Rectal smooth muscle tissue (tissue), 1 donor: ENCODE results near the gene PCBP4.
A peak's percentile ranks its signal among the peaks of the same experiment; 100 is the strongest.

Source experiments
- H3K27ac ChIP-seq: one replicate; pipeline ENCODE4 v1.7.0; 2013; ENCODE audit warnings: low read depth, low read length, inconsistent platforms
- H3K27me3 ChIP-seq: one replicate; pipeline ENCODE4 v1.7.0; 2013; ENCODE audit warnings: low read length; ENCODE audit not compliant: control insufficient read depth, insufficient read depth
- H3K36me3 ChIP-seq: one replicate; pipeline ENCODE4 v1.7.0; 2013; ENCODE audit warnings: low read length; ENCODE audit not compliant: control insufficient read depth, insufficient read depth
- H3K4me1 ChIP-seq: one replicate; pipeline ENCODE4 v1.7.0; 2013; ENCODE audit warnings: low read length; ENCODE audit not compliant: control insufficient read depth, insufficient read depth
- H3K4me3 ChIP-seq: one replicate; pipeline ENCODE4 v1.7.0; 2013; ENCODE audit warnings: low read length
- H3K9ac ChIP-seq: one replicate; pipeline ENCODE4 v1.7.0; 2013; ENCODE audit warnings: low read length

Gene PCBP4

DNA sequence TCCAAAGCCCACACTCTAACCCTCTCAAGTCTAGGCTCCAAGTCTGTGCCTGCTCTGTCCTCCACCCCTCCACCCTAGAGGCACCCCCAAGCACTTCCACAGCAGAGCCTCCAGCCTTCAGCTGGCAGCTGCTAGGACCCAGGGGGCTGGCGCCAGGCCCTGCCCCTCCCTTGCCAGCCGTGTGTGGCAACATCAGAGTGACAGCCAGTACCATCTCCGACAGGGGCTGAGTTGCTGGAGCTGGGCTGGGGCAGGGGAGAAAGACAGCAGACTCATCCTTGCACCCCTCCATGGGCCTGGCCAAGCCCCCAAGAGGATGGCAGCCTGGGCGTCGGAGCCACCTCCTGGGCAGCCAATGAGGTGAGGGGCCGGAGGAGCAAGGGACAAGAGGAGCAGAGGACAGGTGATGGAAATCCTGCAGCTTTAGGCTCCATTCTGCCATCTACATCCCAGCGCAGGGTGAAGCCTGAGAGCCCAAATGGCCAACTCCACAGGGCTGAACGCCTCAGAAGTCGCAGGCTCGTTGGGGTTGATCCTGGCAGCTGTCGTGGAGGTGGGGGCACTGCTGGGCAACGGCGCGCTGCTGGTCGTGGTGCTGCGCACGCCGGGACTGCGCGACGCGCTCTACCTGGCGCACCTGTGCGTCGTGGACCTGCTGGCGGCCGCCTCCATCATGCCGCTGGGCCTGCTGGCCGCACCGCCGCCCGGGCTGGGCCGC lies 11.9 kb downstream of the PCBP4 start, which contains the start of gene GPR62:
Gene GPR62, plus strand, starts transcription at position 207 of the 718 bp plus-strand sequence. Its CDS starts 272 bp downstream, at position 479.
- H3K4me1 ChIP-seq: no peaks in the 10 kb centered on the region
- H3K4me3 ChIP-seq: peak within 1 kb of the TSS; percentile 59
- peak within 1 kb of the TSS; percentile 35 for H3K27ac ChIP-seq
- H3K9ac ChIP-seq: no peak within 1 kb of the TSS
- no peaks in the 10 kb centered on the region for H3K36me3 ChIP-seq
- H3K27me3 ChIP-seq: peaks cover 2% of the 10 kb centered on the region

DNA sequence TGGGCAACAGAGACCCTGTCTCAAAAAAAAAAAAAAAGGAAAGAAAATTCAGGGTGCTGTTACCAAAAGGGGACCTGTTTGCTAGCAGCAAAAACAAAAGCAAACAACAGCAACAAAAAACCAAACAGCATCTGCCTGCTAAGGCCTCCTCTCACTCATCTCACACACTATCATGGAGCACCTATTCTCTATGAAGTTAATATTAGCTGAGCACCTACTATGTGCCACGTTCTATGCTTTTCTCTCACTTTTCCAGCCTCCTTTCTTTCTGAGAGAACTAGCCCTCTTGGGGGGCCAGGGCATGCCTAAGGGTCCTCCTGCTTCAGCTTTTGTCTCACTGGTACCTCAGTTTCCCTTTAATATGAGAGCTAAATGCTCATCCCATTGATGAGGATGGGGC lies 12.5 kb downstream of the PCBP4 start:
- H3K9ac ChIP-seq: no peak overlapping the region

DNA sequence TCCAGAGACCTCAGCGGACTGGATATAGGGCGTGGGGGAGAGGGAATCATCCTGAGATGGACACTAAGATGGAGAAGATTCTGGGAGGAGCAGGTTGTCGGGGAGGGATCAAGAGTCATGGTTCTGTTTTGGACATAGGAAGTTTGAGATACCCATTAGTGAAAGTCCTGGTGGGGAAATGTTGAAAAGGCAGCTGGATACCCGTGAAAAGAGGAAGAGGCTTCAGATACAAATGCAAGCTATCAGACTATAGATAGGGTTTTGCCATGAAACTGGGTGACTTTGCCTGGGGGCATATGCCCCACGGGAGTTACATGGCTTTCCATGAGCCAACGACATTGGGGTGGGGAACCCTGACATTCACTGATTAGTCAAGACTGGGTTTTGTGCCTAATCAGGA lies 13.1 kb downstream of the PCBP4 start:
- H3K4me1 ChIP-seq: no peaks in the 10 kb centered on the region
- H3K36me3 ChIP-seq: no peaks in the 10 kb centered on the region
- H3K4me3 ChIP-seq: no peak overlapping the region
- H3K27me3 ChIP-seq: peaks cover 2% of the 10 kb centered on the region
- H3K9ac ChIP-seq: no peak overlapping the region
- no peak overlapping the region for H3K27ac ChIP-seq

More for the DNA sequence above, 12.5 kb downstream of the PCBP4 start:
- Histone ChIP-seq H3K4me1 (no peaks in the 10 kb centered on the region), H3K36me3 (no peaks in the 10 kb centered on the region), H3K27me3 (peaks cover 2% of the 10 kb centered on the region), H3K27ac (no peak overlapping the region), H3K4me3 (no peak overlapping the region)

DNA sequence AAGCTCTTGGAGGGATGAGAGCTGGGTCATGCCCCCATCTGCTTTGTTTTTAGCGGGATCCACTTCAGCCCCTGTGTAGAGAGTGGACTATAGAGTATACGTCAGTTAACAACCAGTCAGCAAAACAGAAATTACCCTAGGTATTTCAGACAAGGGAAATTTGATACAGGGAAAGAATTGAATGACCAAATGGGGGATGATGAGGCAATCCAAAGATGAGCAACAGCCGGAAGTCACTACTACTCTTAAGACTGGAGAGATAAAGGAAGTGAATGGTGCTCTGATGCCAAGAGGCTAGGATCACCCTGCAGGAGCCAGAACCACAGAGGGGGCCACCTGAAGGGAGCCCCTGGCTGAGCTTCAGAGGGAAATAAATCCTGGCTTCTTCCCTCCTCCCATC lies 13.8 kb downstream of the PCBP4 start:
- H3K4me1 ChIP-seq: no peaks in the 10 kb centered on the region
- H3K36me3 ChIP-seq: no peaks in the 10 kb centered on the region
- H3K4me3 ChIP-seq: no peak overlapping the region
- H3K9ac ChIP-seq: no peak overlapping the region
- peaks cover 2% of the 10 kb centered on the region for H3K27me3 ChIP-seq
- H3K27ac ChIP-seq: no peak overlapping the region

DNA sequence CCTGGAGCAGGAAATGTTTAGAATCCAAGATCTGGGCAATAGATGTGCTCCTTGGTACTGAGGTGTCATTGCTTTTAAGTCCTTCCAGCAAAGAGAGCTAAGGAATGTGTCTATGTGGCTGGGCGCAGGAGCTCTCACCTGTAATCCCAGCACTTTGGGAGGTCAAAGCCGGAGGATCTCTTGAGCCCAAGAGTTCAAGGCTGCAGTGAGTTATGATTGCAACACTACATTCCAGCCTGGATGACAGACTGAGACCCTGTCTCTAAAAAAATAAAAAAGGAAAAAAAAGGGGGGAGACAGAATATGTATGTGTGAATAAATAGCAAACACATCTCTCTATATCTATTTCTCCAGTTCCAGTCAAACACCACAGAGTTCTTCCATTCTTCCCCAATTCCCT lies 16.4 kb downstream of the PCBP4 start:
- H3K27me3 ChIP-seq: no peaks in the 10 kb centered on the region

DNA sequence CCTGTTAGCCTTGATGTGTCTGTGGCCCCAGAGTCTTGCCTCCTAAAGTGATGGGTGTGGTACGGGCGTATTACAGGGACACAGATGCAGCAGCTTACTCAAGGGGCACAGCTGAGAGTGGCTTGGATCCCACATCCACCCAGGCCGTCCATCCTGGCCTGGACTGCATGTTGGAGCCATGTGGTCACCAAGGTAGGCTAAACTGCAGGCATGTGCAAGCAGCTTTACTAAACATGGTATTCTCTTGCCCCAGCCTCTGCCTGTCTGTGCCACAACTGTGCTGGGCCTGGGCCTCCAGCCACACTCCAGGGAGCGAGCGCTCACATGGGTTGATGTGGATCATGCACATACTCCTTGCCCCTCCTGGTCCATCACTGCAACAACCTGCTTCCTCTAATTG lies 18.1 kb downstream of the PCBP4 start:
- Histone ChIP-seq H3K27ac (no peak overlapping the region), H3K9ac (no peak overlapping the region), H3K36me3 (no peaks in the 10 kb centered on the region), H3K4me3 (no peak overlapping the region), H3K4me1 (no peaks in the 10 kb centered on the region), H3K27me3 (no peaks in the 10 kb centered on the region)

More for the DNA sequence above, 16.4 kb downstream of the PCBP4 start:
- H3K4me1 ChIP-seq: no peaks in the 10 kb centered on the region
- H3K27ac ChIP-seq: no peak overlapping the region
- H3K9ac ChIP-seq: no peak overlapping the region
- H3K36me3 ChIP-seq: no peaks in the 10 kb centered on the region
- no peak overlapping the region for H3K4me3 ChIP-seq

DNA sequence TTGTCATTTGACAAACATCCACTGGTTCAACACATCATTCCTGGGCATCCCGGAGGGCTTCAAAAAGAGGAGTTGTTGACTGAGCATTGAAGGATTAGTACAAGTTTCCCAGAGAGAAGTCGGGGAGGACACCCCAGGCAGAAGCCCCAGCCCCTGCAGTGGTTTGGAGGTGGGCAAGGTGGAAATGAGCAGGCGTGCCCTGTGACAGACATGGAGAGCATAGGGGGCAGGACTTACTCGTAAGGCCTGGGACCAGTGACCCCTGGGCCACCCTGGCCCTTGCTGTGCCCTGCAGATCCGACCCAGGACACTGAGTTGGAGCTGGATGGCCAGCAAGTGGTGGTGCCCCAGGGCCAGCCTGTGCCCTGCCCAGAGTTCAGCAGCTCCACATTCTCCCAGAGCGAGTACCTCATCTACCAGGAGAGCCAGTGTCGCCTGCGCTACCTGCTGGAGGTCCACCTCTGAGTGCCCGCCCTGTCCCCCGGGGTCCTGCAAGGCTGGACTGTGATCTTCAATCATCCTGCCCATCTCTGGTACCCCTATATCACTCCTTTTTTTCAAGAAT lies 19.2 kb downstream of the PCBP4 start:
- H3K9ac ChIP-seq: no peak overlapping the region
- H3K4me3 ChIP-seq: no peak overlapping the region
- peaks cover 2% of the 10 kb centered on the region for H3K4me1 ChIP-seq
- H3K27ac ChIP-seq: no peak overlapping the region
- no peaks in the 10 kb centered on the region for H3K36me3 ChIP-seq
- H3K27me3 ChIP-seq: no peaks in the 10 kb centered on the region

DNA sequence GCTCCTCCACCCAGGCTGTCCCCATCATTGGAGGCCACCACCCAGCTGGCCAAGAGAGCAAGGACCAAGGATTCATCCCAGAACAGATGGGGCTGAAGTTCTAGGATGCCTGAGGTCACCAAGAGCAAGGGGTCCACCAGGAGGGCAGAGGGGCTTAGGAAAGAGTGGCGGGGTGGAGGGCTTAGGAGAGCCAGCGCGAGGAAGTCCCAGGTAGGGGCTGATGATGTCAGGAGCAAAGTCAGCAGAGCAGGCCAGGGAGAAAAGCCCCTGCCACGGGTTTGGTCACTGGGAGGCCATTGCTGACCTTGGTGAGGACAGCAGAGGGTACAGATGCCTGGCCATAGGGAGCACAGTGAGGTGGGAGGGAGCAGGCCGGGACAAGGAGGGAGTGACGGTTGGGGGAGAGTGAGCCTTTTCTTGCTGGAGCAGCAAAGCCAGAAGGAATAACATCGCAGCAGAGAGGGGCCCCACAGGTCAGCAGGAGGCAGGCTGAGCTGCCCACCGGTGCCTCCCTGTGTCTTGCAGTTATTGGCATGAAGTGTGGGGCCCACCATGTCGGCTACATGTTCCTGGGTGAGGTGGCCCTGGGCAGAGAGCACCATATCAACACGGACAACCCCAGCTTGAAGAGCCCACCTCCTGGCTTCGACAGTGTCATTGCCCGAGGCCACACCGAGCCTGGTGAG lies 19.9 kb downstream of the PCBP4 start:
- Histone ChIP-seq H3K36me3 (no peaks in the 10 kb centered on the region), H3K27ac (no peak overlapping the region), H3K4me1 (peaks cover 9% of the 10 kb centered on the region), H3K4me3 (no peak overlapping the region), H3K9ac (no peak overlapping the region), H3K27me3 (no peaks in the 10 kb centered on the region)

DNA sequence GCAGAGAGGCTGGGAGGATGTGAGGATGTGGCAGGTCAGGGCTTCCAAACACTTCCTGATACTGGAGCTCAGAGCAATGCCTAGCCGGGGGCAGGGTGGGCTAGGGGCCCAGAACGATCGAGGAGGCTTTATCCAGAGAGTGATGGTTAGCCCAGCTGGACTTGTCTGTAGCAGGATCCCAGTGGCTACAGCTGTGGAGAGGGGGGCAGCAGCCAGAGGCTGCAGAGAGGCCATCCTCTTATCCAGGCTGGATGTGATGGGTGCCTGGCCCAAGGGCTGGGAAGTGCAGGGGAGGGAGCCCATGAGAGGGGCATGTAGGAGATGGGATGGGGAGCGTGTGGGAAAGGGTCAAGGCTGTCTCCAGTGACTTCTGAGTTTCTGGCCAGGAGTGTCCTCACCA lies 20.5 kb downstream of the PCBP4 start:
- Histone ChIP-seq H3K4me1 (peaks cover 10% of the 10 kb centered on the region), H3K27ac (no peak overlapping the region), H3K27me3 (no peaks in the 10 kb centered on the region), H3K9ac (no peak overlapping the region), H3K36me3 (no peaks in the 10 kb centered on the region), H3K4me3 (no peak overlapping the region)

DNA sequence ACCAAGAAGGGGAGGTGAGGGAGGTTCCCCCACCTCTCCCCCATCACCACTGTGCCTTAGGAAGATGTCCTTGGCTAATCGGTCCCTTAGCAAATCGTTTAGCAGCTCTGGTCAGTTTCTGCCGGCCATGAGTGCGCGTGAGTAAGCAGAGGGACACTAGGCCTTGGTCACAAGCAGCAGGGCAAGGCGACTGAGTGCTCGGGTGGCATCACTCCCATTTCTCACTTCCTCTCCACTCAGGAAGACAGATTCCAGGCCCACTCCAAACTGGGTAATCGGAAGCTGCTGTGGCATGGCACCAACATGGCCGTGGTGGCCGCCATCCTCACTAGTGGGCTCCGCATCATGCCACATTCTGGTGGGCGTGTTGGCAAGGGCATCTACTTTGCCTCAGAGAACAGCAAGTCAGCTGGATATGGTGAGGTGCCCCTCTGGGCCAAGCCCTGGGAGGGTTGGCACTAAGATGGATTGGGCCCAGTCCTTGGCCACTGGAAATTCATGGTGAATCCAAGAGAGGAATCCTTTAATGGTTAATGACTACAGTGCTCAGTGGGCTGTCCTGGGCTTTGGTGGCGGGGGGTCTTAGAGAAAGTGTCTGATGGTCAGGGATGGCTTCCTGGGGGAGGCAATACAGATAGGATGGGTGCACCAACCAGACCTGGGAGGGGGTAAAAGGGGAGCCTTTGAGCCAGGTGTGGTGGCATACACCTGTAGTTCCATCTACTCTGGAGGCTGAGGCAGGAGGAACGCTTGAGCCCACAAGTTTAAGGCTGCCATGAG lies 21.1 kb downstream of the PCBP4 start:
- H3K4me3 ChIP-seq: no peak overlapping the region
- H3K27ac ChIP-seq: no peak overlapping the region
- H3K27me3 ChIP-seq: no peaks in the 10 kb centered on the region
- H3K36me3 ChIP-seq: no peaks in the 10 kb centered on the region
- peaks cover 12% of the 10 kb centered on the region for H3K4me1 ChIP-seq
- H3K9ac ChIP-seq: no peak overlapping the region

DNA sequence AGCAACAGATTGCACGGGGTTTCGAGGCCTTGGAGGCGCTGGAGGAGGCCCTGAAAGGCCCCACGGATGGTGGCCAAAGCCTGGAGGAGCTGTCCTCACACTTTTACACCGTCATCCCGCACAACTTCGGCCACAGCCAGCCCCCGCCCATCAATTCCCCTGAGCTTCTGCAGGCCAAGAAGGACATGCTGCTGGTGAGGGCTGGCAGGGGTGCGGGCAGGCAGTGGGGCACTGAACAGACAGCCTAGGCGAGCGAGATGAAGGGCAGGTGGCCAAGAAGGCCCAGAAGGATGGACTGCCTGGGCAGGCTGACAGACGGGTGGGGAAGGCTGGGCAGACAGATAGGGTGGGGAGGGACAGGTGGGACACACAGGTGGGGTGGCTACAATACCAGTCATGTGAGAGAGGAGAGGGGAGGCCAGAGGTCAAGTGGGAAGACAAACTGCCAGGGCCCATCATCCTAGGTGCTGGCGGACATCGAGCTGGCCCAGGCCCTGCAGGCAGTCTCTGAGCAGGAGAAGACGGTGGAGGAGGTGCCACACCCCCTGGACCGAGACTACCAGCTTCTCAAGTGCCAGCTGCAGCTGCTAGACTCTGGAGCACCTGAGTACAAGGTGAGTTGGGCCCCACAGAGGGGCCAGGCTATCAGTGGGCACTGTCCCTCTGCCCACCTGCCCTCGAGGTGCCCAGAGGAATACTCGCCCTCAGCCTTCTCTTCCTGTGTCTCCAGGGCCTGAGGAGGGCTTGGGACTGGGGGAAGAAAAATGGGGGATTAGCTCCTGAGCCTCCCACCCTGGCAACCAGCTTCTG lies 22.0 kb downstream of the PCBP4 start:
- Histone ChIP-seq H3K36me3 (no peaks in the 10 kb centered on the region), H3K9ac (no peak overlapping the region), H3K4me1 (peaks cover 15% of the 10 kb centered on the region), H3K27ac (no peak overlapping the region), H3K27me3 (no peaks in the 10 kb centered on the region), H3K4me3 (no peak overlapping the region)
